ENCODE data around the gene CFB.
"Not testable (repeated sequence)": the region's sequence is repeated elsewhere in the genome, so short reads cannot be mapped to it uniquely, and the experiment has no call there.

CFB gene

DNA sequence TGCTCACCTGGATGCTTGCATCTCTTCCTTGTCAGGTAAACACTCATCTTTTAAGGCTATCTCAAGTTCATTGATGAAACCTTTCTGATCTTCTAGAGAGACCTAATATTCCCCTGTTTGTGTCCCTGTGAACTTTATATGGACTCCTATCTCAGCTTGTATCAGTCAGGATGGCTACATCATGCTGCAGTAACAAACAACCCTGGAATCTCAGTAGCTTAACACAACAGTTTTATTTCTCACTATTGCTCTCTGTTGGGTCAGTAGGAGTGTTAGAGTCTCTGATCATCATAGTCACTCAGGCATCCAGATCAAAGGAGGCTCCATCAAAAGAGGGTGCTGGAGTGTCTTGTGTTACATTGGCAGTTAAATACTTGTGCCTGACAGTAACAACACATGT is 30.5 kb upstream of the CFB start:
- DNase-seq = no peak

DNA sequence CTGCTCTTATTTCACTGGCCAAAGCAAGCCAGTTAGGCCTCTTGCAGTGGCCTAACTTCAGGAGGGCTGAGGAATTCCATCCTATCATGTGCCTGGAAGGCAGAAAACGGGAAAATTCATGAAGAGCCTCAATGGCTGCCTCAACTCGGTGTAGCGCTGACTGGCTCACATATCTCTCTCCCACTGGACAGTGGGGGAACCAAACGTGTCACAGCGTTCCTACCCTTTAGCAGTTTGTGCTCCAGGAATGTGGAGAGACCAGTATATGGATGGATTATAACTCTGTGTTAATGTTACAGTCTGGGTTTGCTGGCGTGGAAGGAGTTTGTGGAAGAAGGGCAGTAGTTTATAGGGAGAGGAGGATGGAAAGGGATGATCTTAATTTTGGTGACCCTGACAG is 30.1 kb upstream of the CFB start:
- DNase-seq = no peak

DNA sequence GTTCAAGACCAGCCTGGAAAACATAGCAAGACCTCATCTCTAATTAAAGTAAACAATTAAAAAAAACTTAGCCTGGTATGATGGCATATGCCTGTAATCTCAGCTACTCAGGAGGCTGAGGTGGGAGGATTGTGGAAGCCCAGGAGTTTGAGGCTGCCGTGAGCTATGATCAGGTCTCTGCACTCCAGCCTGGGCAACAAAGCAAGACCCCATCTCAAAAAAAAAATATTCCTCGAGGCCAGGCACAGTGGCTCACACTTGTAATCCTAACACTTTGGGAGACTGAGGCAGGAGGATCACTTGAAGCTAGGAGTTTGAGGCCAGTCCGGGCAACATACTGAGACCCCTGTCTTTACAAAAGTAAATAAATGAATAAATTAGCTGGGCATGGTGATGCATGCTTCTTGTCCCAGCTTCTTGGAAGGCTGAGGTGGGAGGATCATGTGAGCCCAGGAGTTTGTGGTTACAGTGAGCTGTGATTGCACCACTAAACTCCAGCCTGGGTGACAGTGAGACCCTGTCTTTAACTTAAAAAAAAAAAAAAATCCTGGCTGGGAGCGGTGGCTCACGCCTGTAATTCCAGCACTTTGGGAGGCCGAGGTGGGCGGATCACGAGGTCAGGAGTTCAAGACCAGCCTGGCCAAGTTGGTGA is 27.7 kb upstream of the CFB start:
- no peak for DNase-seq

DNA sequence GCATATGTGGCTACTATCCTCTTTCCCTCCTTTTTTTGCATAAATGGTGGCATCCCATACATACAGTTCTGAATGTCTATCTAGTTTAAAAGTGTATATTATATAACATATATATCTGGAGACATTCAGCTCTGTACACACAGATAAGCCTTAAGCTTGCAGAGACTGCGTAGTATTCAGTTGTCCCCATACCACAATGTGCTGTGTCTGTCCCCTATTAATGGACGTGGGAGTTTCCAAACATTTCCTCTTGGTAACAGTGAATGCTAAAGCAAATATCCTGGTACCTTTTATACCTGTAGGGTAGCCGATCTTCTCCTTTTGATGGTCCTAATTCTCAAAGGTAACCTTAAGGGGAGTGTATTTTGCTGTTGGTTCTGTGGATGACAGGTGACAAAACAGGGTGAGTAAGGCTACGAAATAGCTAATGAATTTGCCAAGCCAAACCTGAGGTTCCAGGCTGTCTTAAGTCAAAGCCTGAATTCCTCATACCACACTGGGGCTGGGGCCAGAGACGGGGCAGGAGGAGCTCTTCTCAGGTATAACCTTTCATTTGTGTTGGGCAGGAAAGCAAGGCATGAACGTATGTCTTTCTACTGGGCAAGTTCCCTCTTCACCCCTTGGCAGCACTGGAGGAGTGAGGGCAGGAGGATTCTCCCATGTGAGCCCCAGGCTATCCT is 26.1 kb upstream of the CFB start:
- no peak for DNase-seq

DNA sequence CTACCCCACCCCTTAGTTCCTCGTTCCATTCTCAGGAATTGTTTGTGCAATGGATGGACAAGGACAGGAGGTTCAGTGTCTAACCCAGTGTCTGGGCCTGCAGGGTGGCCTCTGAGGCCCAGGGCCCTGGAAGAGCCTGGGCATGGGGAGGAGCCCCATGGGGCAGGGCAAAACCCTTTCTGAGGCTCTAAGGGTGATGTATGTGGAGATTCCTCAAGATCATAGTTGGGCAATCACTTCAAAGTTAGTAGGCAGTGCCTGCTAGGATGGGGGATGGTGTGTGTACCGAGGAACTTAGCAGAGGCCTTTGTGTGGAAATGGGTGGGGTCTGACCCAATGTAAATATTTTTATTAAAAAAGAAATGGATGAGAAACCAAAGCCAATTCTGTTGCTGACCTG is 25.1 kb upstream of the CFB start:
- DNase-seq = no peak

DNA sequence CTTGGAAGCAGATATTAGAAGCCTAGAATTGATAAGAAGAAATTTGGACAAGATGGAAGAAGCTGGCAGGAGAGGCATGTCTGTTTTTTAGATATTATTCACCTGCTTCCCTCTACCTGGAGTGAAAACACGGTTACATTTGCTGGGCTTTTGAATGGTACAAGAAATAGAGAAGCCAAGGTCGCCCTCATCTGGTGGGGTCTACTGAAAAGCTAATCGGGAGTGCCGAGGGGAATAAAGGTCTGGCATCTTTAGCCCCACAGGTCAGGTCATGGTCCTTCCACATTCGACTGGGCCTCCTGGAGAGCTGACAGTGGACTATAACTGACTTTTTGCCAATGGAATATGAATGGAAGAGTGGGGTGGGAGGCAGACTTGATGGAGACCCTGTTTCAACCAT is 23.0 kb upstream of the CFB start:
- no peak for DNase-seq

DNA sequence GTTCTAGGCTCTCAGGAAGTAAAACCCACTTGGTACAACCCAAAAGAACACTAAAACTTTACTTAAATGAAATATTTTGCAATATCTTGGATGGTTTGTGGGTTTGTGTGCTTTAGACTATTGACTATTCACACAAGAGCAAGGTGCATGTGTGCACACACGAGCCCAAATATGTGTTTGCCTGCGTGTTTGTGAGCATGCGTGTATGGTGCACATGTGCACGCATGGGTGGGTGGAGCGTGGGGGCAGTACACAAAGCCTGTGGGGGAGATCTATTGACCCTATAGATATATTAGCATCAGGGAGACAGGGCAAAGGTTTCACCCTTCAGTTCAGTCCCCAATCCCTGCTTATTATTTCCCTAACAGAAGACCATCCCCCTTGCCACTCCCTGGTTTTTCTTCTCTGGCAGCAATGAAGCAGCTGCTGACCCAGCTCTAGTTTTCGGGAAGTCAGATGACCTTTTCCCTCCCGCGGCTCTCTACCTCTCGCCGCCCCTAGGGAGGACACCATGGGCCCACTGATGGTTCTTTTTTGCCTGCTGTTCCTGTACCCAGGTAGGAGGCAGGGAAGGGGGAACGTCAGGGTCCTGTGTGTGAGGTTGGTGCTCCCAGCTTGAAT is 18.5 kb upstream of the CFB start, which contains the start of gene C2:
Gene C2, plus strand, starts transcription at position 476 of the 621 bp plus-strand sequence. Its CDS starts 36 bp downstream, at position 512.
- no peak for DNase-seq

DNA sequence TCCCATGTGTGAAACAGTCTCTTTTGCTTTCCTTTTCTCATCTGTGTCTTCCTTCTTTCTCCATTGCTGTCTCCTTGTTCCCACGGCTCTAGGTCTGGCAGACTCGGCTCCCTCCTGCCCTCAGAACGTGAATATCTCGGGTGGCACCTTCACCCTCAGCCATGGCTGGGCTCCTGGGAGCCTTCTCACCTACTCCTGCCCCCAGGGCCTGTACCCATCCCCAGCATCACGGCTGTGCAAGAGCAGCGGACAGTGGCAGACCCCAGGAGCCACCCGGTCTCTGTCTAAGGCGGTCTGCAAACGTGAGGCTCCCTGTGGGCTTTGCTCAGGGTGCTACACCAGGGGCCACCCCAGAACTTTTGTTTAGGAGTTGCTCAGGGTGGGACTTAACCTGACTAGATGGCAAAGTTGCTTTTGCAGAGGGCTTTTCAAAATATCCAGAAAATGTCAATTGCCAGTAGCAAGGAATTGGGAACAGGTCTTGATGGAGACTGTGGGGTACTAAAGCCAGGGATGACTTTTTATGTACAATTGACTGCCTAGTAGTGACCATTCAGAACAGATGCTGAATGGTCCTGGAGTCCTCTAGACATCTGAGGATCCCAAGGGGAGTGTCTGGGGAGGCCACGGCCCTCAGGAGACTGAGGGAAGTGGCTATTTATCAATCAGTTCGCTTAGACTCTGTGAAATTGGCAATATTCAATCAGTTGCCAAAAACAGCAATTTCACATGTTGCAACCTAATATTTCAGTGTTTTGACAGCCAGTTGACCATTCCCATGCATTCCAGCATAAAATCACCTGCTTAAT is 17.8 kb upstream of the CFB start:
- no peak for DNase-seq

DNA sequence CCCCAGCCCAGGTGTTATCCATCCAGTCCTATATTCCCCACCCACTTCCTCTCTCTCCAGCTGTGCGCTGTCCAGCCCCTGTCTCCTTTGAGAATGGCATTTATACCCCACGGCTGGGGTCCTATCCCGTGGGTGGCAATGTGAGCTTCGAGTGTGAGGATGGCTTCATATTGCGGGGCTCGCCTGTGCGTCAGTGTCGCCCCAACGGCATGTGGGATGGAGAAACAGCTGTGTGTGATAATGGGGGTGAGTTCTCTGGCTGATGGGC is 17.3 kb upstream of the CFB start:
- no peak for DNase-seq

DNA sequence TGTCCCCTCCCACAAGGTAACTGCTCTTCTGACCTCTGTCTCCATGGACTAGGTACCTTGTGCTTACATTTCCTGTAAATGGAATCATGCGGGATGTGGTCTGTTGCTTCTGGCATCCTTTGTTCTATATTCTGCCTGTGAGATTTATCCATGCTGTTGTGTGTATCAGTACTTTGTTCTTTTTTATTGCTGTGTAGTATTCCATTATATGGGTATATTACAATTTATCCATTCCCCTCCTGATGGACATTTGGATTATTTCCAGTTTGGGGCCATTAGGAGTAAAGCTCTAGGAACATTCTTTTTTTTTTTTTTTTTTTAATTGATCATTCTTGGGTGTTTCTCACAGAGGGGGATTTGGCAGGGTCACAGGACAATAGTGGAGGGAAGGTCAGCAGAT is 14.9 kb upstream of the CFB start:
- no peak for DNase-seq

DNA sequence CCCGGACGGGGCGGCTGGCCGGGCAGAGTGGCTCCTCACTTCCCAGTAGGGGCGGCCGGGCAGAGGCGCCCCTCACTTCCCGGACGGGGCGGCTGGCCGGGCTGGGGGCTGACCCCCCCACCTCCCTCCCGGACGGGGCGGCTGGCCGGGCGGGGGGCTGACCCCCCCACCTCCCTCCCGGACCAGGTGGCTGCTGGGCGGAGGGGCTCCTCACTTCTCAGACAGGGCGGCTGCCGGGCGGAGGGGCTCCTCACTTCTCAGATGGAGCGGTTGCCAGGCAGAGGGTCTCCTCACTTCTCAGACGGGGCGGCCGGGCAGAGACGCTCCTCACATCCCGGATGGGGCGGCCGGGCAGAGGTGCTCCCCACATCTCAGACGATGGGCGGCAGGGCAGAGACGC is 13.8 kb upstream of the CFB start:
- DNase-seq = not testable (repeated sequence)

DNA sequence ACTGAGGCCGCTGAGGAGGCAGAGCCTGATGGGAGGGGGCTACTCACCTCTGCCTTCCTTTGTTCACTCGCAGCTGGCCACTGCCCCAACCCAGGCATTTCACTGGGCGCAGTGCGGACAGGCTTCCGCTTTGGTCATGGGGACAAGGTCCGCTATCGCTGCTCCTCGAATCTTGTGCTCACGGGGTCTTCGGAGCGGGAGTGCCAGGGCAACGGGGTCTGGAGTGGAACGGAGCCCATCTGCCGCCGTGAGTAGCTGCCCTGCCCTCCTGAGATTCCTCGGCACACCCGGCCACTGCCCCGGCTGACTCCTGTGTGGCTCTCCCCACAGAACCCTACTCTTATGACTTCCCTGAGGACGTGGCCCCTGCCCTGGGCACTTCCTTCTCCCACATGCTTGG is 12.4 kb upstream of the CFB start:
- no peak for DNase-seq

DNA sequence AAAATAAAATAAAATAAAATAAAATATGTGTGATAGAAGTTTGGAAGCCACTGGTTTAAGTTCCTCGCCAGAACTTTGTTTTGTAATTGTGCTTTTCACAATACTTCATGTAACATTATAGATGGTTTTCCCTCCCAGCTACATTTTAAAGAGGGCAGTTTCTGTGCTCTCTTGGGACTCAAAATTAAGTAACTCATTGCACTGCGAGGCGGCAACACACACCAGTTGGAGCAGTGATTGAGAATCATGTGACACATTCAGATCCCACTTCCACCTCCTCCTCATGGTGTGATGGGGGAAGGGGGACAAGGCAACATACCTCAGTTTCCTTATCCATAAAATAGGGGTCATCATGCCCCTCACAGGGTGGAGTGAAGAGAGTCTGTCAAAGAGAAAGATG is 10.9 kb upstream of the CFB start:
- no peak for DNase-seq

DNA sequence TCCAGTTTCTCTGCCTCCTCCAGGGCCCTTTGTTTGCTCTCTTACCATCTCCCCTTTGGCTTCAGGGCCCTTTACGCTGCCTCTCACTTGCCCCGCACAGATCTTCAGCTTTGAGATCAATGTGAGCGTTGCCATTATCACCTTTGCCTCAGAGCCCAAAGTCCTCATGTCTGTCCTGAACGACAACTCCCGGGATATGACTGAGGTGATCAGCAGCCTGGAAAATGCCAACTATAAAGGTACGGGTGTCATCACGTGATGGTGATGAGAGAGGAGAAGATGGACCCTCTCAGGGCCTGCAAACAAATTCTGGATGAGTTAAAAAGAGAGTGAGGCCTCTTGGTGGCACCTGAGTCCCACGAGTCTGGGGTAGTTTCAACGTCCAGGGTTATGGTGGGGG is 10.1 kb upstream of the CFB start:
- no peak for DNase-seq

DNA sequence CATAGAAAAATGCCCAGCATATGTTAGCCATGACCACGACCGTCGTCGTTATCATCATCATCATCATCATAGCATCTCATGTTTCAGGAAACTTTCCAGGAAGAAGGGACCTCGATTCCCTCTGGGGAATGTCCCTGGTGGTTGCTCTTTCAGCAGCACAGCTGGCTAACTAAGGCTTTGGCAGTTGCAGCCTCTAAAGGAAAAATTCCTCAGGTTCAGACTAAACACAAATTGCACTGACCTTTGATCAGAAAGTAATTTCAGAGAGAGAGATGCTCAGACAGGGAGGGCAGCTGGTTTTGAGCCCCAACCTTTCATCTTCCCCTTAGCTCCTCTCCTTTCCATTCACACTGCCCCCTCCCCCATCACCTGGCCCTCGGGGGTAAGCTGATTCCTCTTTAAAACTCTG is 5.6 kb upstream of the CFB start:
- no peak for DNase-seq

DNA sequence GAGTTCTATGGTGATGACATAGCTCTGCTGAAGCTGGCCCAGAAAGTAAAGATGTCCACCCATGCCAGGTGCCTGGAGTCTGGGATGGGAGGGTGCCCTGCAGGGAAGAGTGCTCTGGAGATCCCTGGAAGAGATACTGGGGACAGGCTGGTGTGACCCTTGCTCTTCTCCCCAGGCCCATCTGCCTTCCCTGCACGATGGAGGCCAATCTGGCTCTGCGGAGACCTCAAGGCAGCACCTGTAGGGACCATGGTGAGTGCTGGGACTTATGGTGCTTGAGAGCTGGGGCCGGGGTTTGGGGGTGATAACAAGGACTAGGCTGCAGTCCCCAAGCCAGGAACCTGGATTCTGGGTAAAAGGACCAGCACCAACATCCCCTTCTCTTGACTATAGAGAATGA is 2.2 kb upstream of the CFB start:
- DNase-seq = no peak

DNA sequence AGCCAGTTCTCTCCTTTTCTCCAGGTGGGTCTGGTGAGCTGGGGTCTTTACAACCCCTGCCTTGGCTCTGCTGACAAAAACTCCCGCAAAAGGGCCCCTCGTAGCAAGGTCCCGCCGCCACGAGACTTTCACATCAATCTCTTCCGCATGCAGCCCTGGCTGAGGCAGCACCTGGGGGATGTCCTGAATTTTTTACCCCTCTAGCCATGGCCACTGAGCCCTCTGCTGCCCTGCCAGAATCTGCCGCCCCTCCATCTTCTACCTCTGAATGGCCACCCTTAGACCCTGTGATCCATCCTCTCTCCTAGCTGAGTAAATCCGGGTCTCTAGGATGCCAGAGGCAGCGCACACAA is 765 bp upstream of the CFB start:
- DNase-seq = no peak

DNA sequence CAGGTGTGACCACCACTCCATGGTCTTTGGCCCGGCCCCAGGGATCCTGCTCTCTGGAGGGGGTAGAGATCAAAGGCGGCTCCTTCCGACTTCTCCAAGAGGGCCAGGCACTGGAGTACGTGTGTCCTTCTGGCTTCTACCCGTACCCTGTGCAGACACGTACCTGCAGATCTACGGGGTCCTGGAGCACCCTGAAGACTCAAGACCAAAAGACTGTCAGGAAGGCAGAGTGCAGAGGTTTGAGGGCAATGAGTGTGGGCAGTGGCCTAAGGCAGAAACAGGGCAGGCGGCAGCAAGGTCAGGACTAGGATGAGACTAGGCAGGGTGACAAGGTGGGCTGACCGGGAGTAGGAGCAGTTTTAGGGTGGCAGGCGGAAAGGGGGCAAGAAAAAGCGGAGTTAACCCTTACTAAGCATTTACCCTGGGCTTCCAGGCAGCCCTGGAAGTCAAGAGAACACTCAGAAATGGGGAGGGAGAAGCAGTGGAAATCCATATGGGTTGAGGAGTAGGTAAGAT is 533 bp downstream of the CFB start:
- DNase-seq = no peak

DNA sequence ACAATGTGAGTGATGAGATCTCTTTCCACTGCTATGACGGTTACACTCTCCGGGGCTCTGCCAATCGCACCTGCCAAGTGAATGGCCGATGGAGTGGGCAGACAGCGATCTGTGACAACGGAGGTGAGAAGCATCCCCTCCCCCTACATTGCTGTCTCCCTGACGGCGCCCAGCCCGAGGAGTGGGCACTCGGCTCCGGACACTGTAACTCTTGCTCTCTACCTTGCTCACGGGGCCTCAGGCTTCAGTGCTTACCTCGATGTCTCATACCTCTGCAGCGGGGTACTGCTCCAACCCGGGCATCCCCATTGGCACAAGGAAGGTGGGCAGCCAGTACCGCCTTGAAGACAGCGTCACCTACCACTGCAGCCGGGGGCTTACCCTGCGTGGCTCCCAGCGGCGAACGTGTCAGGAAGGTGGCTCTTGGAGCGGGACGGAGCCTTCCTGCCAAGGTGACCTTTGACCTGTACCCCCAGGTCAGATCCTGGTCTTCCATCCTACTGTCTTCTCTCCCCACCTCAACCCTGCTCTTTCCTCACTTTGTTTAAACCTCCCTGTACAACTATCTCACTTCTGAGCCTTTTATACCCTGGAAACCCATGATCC is 1.3 kb downstream of the CFB start:
- no peak for DNase-seq

DNA sequence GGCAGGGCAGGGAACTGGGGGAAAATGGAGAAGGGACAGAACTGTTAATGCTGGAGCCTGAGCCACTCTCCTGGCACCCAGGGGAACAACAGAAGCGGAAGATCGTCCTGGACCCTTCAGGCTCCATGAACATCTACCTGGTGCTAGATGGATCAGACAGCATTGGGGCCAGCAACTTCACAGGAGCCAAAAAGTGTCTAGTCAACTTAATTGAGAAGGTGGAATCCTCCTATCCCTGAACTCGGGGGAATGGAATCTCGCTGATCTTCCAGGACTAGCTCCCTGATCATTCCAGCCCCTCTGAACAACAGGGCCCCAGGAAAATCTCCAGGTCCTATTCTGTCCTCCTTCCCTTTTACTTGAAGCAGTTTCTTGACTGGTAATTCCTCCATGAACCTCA is 2.0 kb downstream of the CFB start:
- no peak for DNase-seq

DNA sequence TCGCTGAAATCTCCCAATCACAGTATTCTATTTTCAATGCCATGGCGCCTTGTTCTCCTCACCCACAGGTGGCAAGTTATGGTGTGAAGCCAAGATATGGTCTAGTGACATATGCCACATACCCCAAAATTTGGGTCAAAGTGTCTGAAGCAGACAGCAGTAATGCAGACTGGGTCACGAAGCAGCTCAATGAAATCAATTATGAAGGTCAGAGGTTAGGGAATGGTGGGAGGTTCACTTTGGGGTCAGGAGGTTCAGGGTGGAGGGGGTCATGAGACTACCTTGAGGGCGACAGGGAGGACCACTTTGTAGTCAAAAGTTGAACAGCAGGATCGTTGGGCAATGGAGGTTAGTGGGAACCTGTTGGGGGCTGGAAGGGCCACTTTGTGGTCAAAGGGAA is 2.4 kb downstream of the CFB start:
- DNase-seq = no peak

DNA sequence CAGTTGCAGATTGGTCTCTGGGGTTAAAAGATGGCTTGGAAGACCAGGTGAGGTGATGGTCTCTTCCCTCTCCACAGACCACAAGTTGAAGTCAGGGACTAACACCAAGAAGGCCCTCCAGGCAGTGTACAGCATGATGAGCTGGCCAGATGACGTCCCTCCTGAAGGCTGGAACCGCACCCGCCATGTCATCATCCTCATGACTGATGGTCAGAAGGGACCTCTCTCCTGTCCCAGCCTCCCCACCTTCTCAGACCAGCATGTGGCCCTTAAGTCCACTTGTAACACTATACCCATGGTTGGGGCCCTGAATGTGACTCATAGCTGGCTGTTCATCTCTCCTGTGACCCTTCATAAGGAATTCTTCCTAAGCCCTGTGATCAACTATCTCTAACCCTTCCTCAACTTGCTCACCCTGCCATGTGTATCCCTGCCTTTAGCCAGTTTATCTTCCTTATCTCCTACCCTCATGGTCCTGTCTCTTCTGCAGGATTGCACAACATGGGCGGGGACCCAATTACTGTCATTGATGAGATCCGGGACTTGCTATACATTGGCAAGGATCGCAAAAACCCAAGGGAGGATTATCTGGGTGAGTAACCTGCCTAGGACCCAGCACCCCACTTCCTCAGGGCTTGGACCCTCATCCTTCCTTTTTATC is 3.0 kb downstream of the CFB start:
- no peak for DNase-seq
